ENCODE data around the gene CA12. TPM values are rescaled to one million over a fixed set of nuclear protein-coding genes. Genes with fewer than 3 reads are reported as not detected.

The CA12 gene
- total and polyA plus RNA-seq, 4 donors = 0.07 to 5.1 (median 1.5) TPM

DNA sequence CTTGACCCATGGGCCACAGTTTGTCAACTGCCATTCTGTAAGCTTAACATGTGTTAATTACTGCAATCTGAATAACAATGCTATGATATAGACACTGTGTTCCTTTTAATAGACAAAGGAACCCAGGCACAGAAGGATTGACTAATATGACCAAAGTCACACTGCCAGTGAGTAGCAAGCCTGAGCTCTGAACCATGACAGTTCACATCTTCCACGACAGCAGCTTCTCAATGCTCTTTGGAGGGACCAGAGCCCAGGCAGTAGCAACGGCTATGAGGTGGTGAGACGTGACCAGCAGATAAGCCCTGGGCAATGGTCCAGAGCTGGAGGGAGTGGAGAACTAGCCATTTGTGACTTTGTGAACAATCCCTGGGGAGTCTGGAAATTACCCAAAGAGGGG is 19.4 kb downstream of the CA12 start (continued):
- no peak for TF ChIP-seq ATF3 (IDR thresholded peaks at IDR 0.05)
- TF ChIP-seq, protein P1, sequence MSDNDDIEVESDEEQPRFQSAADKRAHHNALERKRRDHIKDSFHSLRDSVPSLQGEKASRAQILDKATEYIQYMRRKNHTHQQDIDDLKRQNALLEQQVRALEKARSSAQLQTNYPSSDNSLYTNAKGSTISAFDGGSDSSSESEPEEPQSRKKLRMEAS (IDR thresholded peaks at IDR 0.05) = no peak
- no peak for TF ChIP-seq FOXA2 (IDR thresholded peaks at IDR 0.05)
- TF ChIP-seq GABPA (IDR thresholded peaks at IDR 0.05 in 1 of 2, conservative IDR thresholded peaks at IDR 0.05 in 1 of 2) = no peak

GRCh38 chr15:63360170-63360569 is 21.5 kb downstream of the CA12 start:
- Histone ChIP-seq H3K27me3 (ENCODE audit: control insufficient read depth in 4 of 4, insufficient read depth in 4 of 4, low read length in 3 of 4) (no peaks in the 10 kb centered on the region), H3K4me1 (ENCODE audit: control insufficient read depth in 4 of 4, insufficient read depth in 4 of 4, low read length in 3 of 4) (no peaks in the 10 kb centered on the region), H3K9me3 (ENCODE audit: control insufficient read depth in 4 of 4, low read length in 3 of 4) (no peaks in the 10 kb centered on the region), H3K27ac (ENCODE audit: low read depth in 1 of 2, low read length in 2 of 2) (no peak overlapping the region), H3K9ac (ENCODE audit: low read depth in 1 of 2, low read length in 2 of 2) (no peak overlapping the region), H3K36me3 (ENCODE audit: control insufficient read depth in 4 of 4, insufficient read depth in 3 of 4, low read depth in 1 of 4, low read length in 3 of 4) (no peaks in the 10 kb centered on the region), H3K4me3 (ENCODE audit: low read depth in 1 of 3, low read length in 3 of 3) (no peak overlapping the region)
- DNase-seq (ENCODE audit: low spot score) = no peak
- TF ChIP-seq SP1 (IDR thresholded peaks at IDR 0.05) (no peak), RAD21 (IDR thresholded peaks at IDR 0.05) (no peak), RXRA (IDR thresholded peaks at IDR 0.05) (no peak), TAF1 (conservative IDR thresholded peaks at IDR 0.05) (no peak)
- 76% methylated on average over 4 of the region's 4 CpGs for WGBS

DNA sequence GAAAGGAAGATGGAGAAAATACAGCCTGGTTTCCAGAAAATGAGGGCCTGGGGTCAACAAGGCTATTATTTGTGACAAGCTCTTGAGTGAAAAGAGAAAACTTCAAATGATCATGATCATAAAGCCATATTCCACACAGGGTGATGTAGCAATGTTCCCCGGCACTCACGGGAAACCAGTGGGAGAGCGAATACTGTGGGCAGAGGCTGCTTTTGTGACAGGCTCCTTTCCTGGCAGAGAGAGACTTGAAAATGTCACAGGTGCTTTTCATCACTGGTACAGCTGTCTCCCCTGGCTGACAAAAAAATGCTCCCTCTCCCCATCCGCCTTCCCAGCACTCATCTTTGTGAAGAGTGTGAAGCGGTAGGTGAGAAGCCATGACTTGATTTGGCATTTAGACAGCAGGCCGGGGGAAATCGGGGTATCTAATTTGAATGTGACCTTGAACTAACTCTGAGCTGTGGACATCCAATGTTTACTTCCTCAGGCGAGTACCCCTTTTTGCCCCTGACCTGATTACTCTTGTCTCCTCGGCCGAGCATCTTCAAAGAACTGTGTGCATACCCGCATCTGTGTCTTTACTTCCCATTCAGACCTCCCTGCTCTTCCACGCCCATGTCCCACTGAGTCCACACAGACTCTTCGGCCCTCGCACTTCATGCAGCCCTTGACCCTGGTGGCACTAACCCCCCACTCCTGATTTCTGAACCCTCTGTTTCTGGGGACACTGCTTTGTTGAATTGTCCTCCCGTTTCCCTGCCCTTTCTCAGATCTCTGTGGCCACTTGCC is 23.2 kb downstream of the CA12 start:
- Histone ChIP-seq H3K9ac (ENCODE audit: low read depth in 1 of 2, low read length in 2 of 2) (no peak overlapping the region), H3K36me3 (ENCODE audit: control insufficient read depth in 4 of 4, insufficient read depth in 3 of 4, low read depth in 1 of 4, low read length in 3 of 4) (no peaks in the 10 kb centered on the region), H3K27me3 (ENCODE audit: control insufficient read depth in 4 of 4, insufficient read depth in 4 of 4, low read length in 3 of 4) (no peaks in the 10 kb centered on the region), H3K9me3 (ENCODE audit: control insufficient read depth in 4 of 4, low read length in 3 of 4) (no peaks in the 10 kb centered on the region), H3K4me1 (ENCODE audit: control insufficient read depth in 4 of 4, insufficient read depth in 4 of 4, low read length in 3 of 4) (peaks cover 0 to 3% (median 0%) of the 10 kb centered on the region in 4 donors), H3K27ac (ENCODE audit: low read depth in 1 of 2, low read length in 2 of 2) (no peak overlapping the region), H3K4me3 (ENCODE audit: low read depth in 1 of 3, low read length in 3 of 3) (no peak overlapping the region)
- 82% methylated on average over 15 of the region's 15 CpGs for WGBS
- no peak for DNase-seq (ENCODE audit: low spot score)
- no peak for TF ChIP-seq GABPA (IDR thresholded peaks at IDR 0.05 in 1 of 2, conservative IDR thresholded peaks at IDR 0.05 in 1 of 2)
- TF ChIP-seq ATF3 (IDR thresholded peaks at IDR 0.05) = no peak
- no peak for TF ChIP-seq FOXA2 (IDR thresholded peaks at IDR 0.05)
- TF ChIP-seq RXRA (IDR thresholded peaks at IDR 0.05) = no peak
- TF ChIP-seq EGR1 (IDR thresholded peaks at IDR 0.05; ENCODE audit: low read depth in 2 of 2) = no peak
- no peak for TF ChIP-seq FOXA1 (IDR thresholded peaks at IDR 0.05)

- Histone ChIP-seq H3K36me3 (ENCODE audit: control insufficient read depth in 4 of 4, insufficient read depth in 3 of 4, low read depth in 1 of 4, low read length in 3 of 4) (no peaks in the 10 kb centered on the region), H3K27ac (ENCODE audit: low read depth in 1 of 2, low read length in 2 of 2) (no peak overlapping the region), H3K4me1 (ENCODE audit: control insufficient read depth in 4 of 4, insufficient read depth in 4 of 4, low read length in 3 of 4) (peaks cover 0 to 3% (median 0%) of the 10 kb centered on the region in 4 donors), H3K9me3 (ENCODE audit: control insufficient read depth in 4 of 4, low read length in 3 of 4) (no peaks in the 10 kb centered on the region), H3K4me3 (ENCODE audit: low read depth in 1 of 3, low read length in 3 of 3) (no peak overlapping the region), H3K9ac (ENCODE audit: low read depth in 1 of 2, low read length in 2 of 2) (no peak overlapping the region), H3K27me3 (ENCODE audit: control insufficient read depth in 4 of 4, insufficient read depth in 4 of 4, low read length in 3 of 4) (no peaks in the 10 kb centered on the region)
- TF ChIP-seq, protein P2, sequence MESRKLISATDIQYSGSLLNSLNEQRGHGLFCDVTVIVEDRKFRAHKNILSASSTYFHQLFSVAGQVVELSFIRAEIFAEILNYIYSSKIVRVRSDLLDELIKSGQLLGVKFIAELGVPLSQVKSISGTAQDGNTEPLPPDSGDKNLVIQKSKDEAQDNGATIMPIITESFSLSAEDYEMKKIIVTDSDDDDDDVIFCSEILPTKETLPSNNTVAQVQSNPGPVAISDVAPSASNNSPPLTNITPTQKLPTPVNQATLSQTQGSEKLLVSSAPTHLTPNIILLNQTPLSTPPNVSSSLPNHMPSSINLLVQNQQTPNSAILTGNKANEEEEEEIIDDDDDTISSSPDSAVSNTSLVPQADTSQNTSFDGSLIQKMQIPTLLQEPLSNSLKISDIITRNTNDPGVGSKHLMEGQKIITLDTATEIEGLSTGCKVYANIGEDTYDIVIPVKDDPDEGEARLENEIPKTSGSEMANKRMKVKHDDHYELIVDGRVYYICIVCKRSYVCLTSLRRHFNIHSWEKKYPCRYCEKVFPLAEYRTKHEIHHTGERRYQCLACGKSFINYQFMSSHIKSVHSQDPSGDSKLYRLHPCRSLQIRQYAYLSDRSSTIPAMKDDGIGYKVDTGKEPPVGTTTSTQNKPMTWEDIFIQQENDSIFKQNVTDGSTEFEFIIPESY (IDR thresholded peaks at IDR 0.05) = no peak
- TF ChIP-seq HNF4A (conservative IDR thresholded peaks at IDR 0.05) (no peak), JUND (IDR thresholded peaks at IDR 0.05) (no peak), FOXA2 (IDR thresholded peaks at IDR 0.05) (no peak), NR2F2 (IDR thresholded peaks at IDR 0.05) (no peak)
- WGBS = 87% methylated on average over 3 of the region's 3 CpGs
- DNase-seq (ENCODE audit: low spot score) = no peak
Observed at GRCh38 chr15:63357731-63358130, 23.9 kb downstream of the CA12 start.
